ENCODE measurements around the gene DRD1.
"Not testable (repeated sequence)": the region's sequence is repeated elsewhere in the genome, so short reads cannot be mapped to it uniquely, and the experiment has no call there.

The DRD1 gene

DNA sequence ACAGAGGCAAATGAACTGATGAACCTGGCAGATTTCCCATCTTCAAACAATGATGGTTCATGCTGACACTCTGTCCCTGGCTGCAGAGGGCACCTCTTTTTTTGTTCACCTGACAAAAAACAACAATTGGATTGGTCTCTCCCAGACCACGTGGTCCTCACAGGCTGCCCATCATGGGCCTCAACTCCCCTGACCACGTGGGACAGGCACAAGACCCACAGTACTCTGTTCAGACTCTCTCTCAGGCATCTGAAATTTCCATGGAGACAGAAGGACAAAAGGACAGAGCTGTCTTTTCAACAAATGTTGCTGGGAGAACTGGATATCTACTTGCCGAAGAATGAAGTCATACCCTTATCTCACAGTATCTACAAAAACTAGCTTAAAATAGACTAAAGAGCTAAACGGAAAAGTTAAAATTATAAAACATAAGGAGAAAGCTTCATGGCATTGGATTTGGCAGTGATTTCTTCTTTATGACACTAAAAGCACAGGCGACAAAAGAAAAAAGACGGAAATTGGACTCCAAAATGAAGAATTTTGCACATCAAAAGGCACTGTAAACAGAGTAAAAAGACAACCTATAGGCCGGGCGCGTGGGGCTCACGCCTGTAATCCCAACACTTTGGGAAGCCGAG is 12.2 kb upstream of the DRD1 start:
- Histone ChIP-seq H3K27ac (ENCODE audit: low read depth, low read length) (no peak overlapping the region), H3K4me3 (ENCODE audit: low read depth, low read length) (no peak overlapping the region), H3K9me3 (ENCODE audit: control insufficient read depth, insufficient read depth, low read length) (no peaks in the 10 kb centered on the region), H3K27me3 (ENCODE audit: control insufficient read depth, insufficient read depth, low read length) (no peaks in the 10 kb centered on the region; the same call in none of the 2 replicates), H3K36me3 (ENCODE audit: control insufficient read depth, insufficient read depth, low read length) (no peaks in the 10 kb centered on the region), H3K4me1 (ENCODE audit: control insufficient read depth, insufficient read depth, low read length) (no peaks in the 10 kb centered on the region), H3K9ac (ENCODE audit: low read depth, low read length) (no peak overlapping the region)

- H3K27ac ChIP-seq (ENCODE audit: low read depth, low read length); H3K36me3 ChIP-seq (ENCODE audit: control insufficient read depth, insufficient read depth, low read length); H3K9ac ChIP-seq (ENCODE audit: low read depth, low read length); H3K27me3 ChIP-seq (ENCODE audit: control insufficient read depth, insufficient read depth, low read length); H3K9me3 ChIP-seq (ENCODE audit: control insufficient read depth, insufficient read depth, low read length); H3K4me1 ChIP-seq (ENCODE audit: control insufficient read depth, insufficient read depth, low read length); H3K4me3 ChIP-seq (ENCODE audit: low read depth, low read length): not testable (repeated sequence)
Observed at GRCh38 chr5:175454338-175454737, 10.4 kb upstream of the DRD1 start.

GRCh38 chr5:175452166-175452565 is 8.2 kb upstream of the DRD1 start:
- Histone ChIP-seq H3K27me3 (ENCODE audit: control insufficient read depth, insufficient read depth, low read length) (peaks cover 12% of the 10 kb centered on the region), H3K9me3 (ENCODE audit: control insufficient read depth, insufficient read depth, low read length) (no peaks in the 10 kb centered on the region)

GRCh38 chr5:175448276-175448675 is 4.3 kb upstream of the DRD1 start:
- H3K4me3 ChIP-seq (ENCODE audit: low read depth, low read length) = no peak overlapping the region
- H3K36me3 ChIP-seq (ENCODE audit: control insufficient read depth, insufficient read depth, low read length) = no peaks in the 10 kb centered on the region
- H3K27ac ChIP-seq (ENCODE audit: low read depth, low read length) = no peak overlapping the region
- H3K9me3 ChIP-seq (ENCODE audit: control insufficient read depth, insufficient read depth, low read length) = no peaks in the 10 kb centered on the region
- H3K4me1 ChIP-seq (ENCODE audit: control insufficient read depth, insufficient read depth, low read length) = peaks cover 23% of the 10 kb centered on the region
- H3K27me3 ChIP-seq (ENCODE audit: control insufficient read depth, insufficient read depth, low read length) = peaks cover 50% of the 10 kb centered on the region
- H3K9ac ChIP-seq (ENCODE audit: low read depth, low read length) = no peak overlapping the region

More at GRCh38 chr5:175452166-175452565, 8.2 kb upstream of the DRD1 start:
- no peak overlapping the region for H3K9ac ChIP-seq (ENCODE audit: low read depth, low read length)
- H3K27ac ChIP-seq (ENCODE audit: low read depth, low read length) = no peak overlapping the region
- no peak overlapping the region for H3K4me3 ChIP-seq (ENCODE audit: low read depth, low read length)
- no peaks in the 10 kb centered on the region for H3K36me3 ChIP-seq (ENCODE audit: control insufficient read depth, insufficient read depth, low read length)
- H3K4me1 ChIP-seq (ENCODE audit: control insufficient read depth, insufficient read depth, low read length) = peaks cover 16% of the 10 kb centered on the region

GRCh38 chr5:175447571-175447970 is 3.6 kb upstream of the DRD1 start:
- peaks cover 24% of the 10 kb centered on the region for H3K4me1 ChIP-seq (ENCODE audit: control insufficient read depth, insufficient read depth, low read length)
- H3K9me3 ChIP-seq (ENCODE audit: control insufficient read depth, insufficient read depth, low read length) = no peaks in the 10 kb centered on the region
- peaks cover 57% of the 10 kb centered on the region for H3K27me3 ChIP-seq (ENCODE audit: control insufficient read depth, insufficient read depth, low read length)
- no peak overlapping the region for H3K27ac ChIP-seq (ENCODE audit: low read depth, low read length)
- H3K36me3 ChIP-seq (ENCODE audit: control insufficient read depth, insufficient read depth, low read length) = no peaks in the 10 kb centered on the region
- H3K9ac ChIP-seq (ENCODE audit: low read depth, low read length) = no peak overlapping the region
- H3K4me3 ChIP-seq (ENCODE audit: low read depth, low read length) = no peak overlapping the region

GRCh38 chr5:175446378-175446777 is 2.4 kb upstream of the DRD1 start:
- not testable (repeated sequence) for H3K36me3 ChIP-seq (ENCODE audit: control insufficient read depth, insufficient read depth, low read length); H3K9me3 ChIP-seq (ENCODE audit: control insufficient read depth, insufficient read depth, low read length); H3K4me3 ChIP-seq (ENCODE audit: low read depth, low read length); H3K27ac ChIP-seq (ENCODE audit: low read depth, low read length); H3K9ac ChIP-seq (ENCODE audit: low read depth, low read length)
- Histone ChIP-seq H3K4me1 (ENCODE audit: control insufficient read depth, insufficient read depth, low read length) (peaks cover 24% of the 10 kb centered on the region), H3K27me3 (ENCODE audit: control insufficient read depth, insufficient read depth, low read length) (peaks cover 69% of the 10 kb centered on the region)

DNA sequence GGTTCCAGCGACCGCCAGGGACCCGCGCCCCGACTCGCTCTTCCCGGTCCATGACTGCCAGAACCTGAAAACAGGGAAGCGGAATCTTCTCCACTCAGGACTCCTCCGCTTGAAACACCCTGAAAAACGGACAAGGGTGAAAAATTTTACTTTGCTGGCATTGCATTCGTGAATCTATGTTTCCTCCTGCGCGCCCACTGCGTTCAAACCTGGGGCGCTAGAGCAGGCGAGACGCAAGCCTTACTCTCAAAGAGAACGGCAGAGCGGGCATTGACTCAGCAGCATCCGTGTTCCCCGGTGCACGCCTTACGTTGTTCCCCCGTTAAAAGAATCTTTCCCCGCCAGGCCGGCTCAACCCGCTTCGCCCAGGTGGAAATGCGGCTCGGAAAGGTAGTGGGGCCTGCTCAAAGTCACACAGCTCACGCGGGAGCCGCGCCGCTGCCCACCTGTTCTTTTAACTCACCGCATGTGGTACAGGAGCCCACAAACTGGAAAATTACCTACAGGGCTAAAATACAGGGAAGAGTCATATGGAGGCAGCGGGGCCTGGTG is 999 bp upstream of the DRD1 start:
- Histone ChIP-seq H3K36me3 (ENCODE audit: control insufficient read depth, insufficient read depth, low read length) (no peaks in the 10 kb centered on the region), H3K4me1 (ENCODE audit: control insufficient read depth, insufficient read depth, low read length) (peaks cover 33% of the 10 kb centered on the region), H3K9ac (ENCODE audit: low read depth, low read length) (no peak overlapping the region), H3K27ac (ENCODE audit: low read depth, low read length) (no peak overlapping the region), H3K9me3 (ENCODE audit: control insufficient read depth, insufficient read depth, low read length) (no peaks in the 10 kb centered on the region), H3K4me3 (ENCODE audit: low read depth, low read length) (peak overlapping the region; percentile 63), H3K27me3 (ENCODE audit: control insufficient read depth, insufficient read depth, low read length) (peaks cover 74% of the 10 kb centered on the region)

- no peak overlapping the region for H3K27ac ChIP-seq (ENCODE audit: low read depth, low read length)
- H3K27me3 ChIP-seq (ENCODE audit: control insufficient read depth, insufficient read depth, low read length) = peaks cover 74% of the 10 kb centered on the region
- H3K4me3 ChIP-seq (ENCODE audit: low read depth, low read length) = peak overlapping the region; percentile 63
- no peaks in the 10 kb centered on the region for H3K9me3 ChIP-seq (ENCODE audit: control insufficient read depth, insufficient read depth, low read length)
- H3K4me1 ChIP-seq (ENCODE audit: control insufficient read depth, insufficient read depth, low read length) = peaks cover 32% of the 10 kb centered on the region
- no peaks in the 10 kb centered on the region for H3K36me3 ChIP-seq (ENCODE audit: control insufficient read depth, insufficient read depth, low read length)
- no peak overlapping the region for H3K9ac ChIP-seq (ENCODE audit: low read depth, low read length)
Observed at GRCh38 chr5:175443514-175444059, 395 bp downstream of the DRD1 start.

DNA sequence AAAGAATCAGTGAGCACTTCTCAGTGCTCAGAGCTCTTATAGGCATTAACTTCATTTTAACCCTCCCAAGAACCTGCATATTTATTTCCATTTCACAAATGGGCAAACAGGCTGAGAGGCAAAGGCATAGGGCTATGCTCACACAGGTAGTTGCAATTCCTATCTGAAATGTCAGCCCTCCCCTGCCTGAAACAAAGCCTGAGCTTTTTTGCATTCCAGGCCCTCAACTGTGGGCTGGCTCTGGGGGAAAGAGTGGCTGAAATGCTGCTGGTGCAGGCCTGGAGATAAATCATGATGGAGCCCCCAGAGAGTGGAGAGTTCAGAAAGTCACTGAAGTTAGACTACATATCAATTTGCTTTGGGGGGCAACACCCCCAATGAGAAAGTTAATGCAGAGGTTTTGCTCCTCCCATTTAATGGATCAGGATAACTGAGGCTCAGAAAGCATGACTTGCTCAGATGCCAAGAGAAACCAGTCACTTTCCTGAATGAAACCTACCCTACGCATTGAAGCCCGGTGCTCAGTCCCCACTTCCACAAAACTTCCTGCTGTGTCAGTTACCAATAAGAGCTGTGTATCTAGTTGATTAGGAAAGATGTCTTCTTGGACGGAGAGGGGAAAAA is 5.6 kb downstream of the DRD1 start:
- Histone ChIP-seq H3K27ac (ENCODE audit: low read depth, low read length) (no peak overlapping the region), H3K27me3 (ENCODE audit: control insufficient read depth, insufficient read depth, low read length) (peaks cover 25% of the 10 kb centered on the region), H3K4me1 (ENCODE audit: control insufficient read depth, insufficient read depth, low read length) (peaks cover 52% of the 10 kb centered on the region), H3K9ac (ENCODE audit: low read depth, low read length) (no peak overlapping the region), H3K36me3 (ENCODE audit: control insufficient read depth, insufficient read depth, low read length) (no peaks in the 10 kb centered on the region), H3K4me3 (ENCODE audit: low read depth, low read length) (no peak overlapping the region), H3K9me3 (ENCODE audit: control insufficient read depth, insufficient read depth, low read length) (no peaks in the 10 kb centered on the region)

DNA sequence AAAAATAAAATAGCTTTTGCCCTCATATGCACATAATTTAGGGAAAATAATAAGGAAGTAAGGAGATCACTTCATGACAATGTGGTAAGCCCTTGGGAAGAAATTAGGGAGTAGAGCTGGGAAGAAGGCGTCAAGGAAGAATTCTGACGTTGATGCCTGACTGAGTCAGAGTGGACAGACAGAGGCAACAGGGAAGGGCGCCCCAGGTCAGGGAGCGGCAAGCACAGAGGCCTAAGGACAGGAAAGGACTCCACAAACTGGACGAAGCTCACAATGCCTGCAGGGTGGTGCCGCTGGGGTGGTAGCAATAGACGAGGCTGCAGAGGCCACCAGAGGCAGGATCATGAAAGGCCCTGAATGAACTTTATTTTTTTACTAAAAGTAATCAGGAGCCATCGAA is 7.6 kb downstream of the DRD1 start:
- no peak overlapping the region for H3K9ac ChIP-seq (ENCODE audit: low read depth, low read length)
- no peaks in the 10 kb centered on the region for H3K9me3 ChIP-seq (ENCODE audit: control insufficient read depth, insufficient read depth, low read length)
- H3K4me3 ChIP-seq (ENCODE audit: low read depth, low read length) = no peak overlapping the region
- H3K4me1 ChIP-seq (ENCODE audit: control insufficient read depth, insufficient read depth, low read length) = peaks cover 50% of the 10 kb centered on the region
- no peaks in the 10 kb centered on the region for H3K36me3 ChIP-seq (ENCODE audit: control insufficient read depth, insufficient read depth, low read length)
- peak overlapping the region; percentile 3 for H3K27ac ChIP-seq (ENCODE audit: low read depth, low read length)
- H3K27me3 ChIP-seq (ENCODE audit: control insufficient read depth, insufficient read depth, low read length) = peaks cover 5% of the 10 kb centered on the region

- Histone ChIP-seq H3K27ac (ENCODE audit: low read depth, low read length) (peak overlapping the region; percentile 51), H3K4me3 (ENCODE audit: low read depth, low read length) (no peak overlapping the region), H3K4me1 (ENCODE audit: control insufficient read depth, insufficient read depth, low read length) (peaks cover 40% of the 10 kb centered on the region), H3K27me3 (ENCODE audit: control insufficient read depth, insufficient read depth, low read length) (no peaks in the 10 kb centered on the region), H3K9me3 (ENCODE audit: control insufficient read depth, insufficient read depth, low read length) (no peaks in the 10 kb centered on the region), H3K36me3 (ENCODE audit: control insufficient read depth, insufficient read depth, low read length) (no peaks in the 10 kb centered on the region), H3K9ac (ENCODE audit: low read depth, low read length) (no peak overlapping the region)
Observed at GRCh38 chr5:175434800-175435199, 9.2 kb downstream of the DRD1 start.
